Measurements from ENCODE around the gene UBALD2. TPM values are rescaled to one million over a fixed set of nuclear protein-coding genes. Genes with fewer than 3 reads are reported as not detected.

Gene UBALD2
- total and polyA plus RNA-seq, 2 of the 13 experiments (the other 11 are each of a cell fraction or from before 2014, with no cell fraction given), result 3.3 to 89.7 TPM

DNA sequence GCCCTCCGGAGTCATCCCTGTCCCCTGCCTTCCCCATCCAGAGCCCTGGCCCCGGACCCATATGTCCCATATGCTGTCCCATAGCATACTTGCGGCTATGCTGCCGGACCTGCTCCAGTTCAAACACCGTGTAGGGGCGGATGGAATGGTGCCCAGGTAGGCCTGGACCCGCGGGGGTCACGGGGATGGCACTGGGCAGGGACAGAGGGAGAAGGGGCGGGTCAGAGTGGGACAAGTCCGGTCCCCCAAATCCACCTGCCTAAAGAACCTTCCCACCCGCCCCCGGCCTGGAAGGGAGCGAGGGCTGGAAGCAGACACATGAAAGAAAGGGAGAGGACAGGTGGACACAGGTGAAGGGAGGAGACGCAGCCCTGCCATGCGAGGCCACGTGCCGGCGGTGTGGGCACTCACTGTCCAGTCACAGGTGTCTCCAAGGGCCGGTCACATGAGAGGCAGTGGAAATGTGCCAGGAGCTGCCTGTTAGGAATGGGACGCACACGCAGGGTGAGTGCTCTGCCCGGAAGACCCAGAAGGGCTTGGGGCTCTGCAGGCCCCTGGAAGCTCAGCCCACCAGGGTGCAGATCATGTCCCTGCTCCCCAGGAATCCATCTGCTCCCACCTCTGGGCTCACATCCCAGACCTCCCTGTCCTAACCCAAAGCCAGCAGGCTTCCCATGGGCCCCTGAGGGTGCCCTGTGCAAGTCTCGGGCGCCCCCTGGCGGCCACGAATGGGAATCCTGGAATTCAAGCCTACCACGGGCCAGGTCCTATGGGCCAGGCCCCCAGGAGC is 14.0 kb downstream of the UBALD2 start (continued):
- TF ChIP-seq, protein P1, sequence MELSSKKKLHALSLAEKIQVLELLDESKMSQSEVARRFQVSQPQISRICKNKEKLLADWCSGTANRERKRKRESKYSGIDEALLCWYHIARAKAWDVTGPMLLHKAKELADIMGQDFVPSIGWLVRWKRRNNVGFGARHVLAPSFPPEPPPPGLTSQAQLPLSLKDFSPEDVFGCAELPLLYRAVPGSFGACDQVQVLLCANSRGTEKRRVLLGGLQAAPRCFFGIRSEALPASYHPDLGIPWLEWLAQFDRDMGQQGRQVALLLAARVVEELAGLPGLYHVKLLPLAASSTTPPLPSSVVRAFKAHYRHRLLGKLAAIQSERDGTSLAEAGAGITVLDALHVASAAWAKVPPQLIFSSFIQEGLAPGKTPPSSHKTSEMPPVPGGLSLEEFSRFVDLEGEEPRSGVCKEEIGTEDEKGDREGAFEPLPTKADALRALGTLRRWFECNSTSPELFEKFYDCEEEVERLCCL (CRISPR knock-in tag; IDR thresholded peaks at IDR 0.05; ENCODE audit: borderline replicate concordance), result no peak
- TF ChIP-seq ZSCAN20 (CRISPR knock-in tag; IDR thresholded peaks at IDR 0.05; ENCODE audit: borderline replicate concordance) (peak; percentile 82), HNRNPLL (IDR thresholded peaks at IDR 0.05; ENCODE audit: low read depth, low read length, poor library complexity, severe bottlenecking) (no peak), SMARCE1 (IDR thresholded peaks at IDR 0.05; ENCODE audit: borderline replicate concordance) (no peak), TMF1 (CRISPR knock-in tag; IDR thresholded peaks at IDR 0.05; ENCODE audit: low read depth) (no peak), BCL6 (CRISPR knock-in tag; IDR thresholded peaks at IDR 0.05) (peak; percentile 28; the same call in 1 of the 2 replicates), ETV5 (CRISPR knock-in tag; IDR thresholded peaks at IDR 0.05; ENCODE audit: borderline replicate concordance) (peak; percentile 36; the same call in 1 of the 2 replicates), ZIK1 (CRISPR knock-in tag; IDR thresholded peaks at IDR 0.05; ENCODE audit: borderline replicate concordance, low read depth) (0 out of 2 replicates have a peak, but pooled peaks have one; percentile 37), MAFG (CRISPR knock-in tag; IDR thresholded peaks at IDR 0.05) (no peak), ZNF782 (CRISPR knock-in tag; IDR thresholded peaks at IDR 0.05; ENCODE audit: borderline replicate concordance) (no peak), MED13 (CRISPR knock-in tag; IDR thresholded peaks at IDR 0.05) (no peak), ZNF766 (CRISPR knock-in tag; IDR thresholded peaks at IDR 0.05; ENCODE audit: borderline replicate concordance) (no peak), ZNF713 (CRISPR knock-in tag; IDR thresholded peaks at IDR 0.05) (no peak)
- TF ChIP-seq, protein P2, sequence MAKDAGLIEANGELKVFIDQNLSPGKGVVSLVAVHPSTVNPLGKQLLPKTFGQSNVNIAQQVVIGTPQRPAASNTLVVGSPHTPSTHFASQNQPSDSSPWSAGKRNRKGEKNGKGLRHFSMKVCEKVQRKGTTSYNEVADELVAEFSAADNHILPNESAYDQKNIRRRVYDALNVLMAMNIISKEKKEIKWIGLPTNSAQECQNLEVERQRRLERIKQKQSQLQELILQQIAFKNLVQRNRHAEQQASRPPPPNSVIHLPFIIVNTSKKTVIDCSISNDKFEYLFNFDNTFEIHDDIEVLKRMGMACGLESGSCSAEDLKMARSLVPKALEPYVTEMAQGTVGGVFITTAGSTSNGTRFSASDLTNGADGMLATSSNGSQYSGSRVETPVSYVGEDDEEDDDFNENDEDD (CRISPR knock-in tag; IDR thresholded peaks at IDR 0.05; ENCODE audit: borderline replicate concordance), result no peak
- TF ChIP-seq, protein P3, sequence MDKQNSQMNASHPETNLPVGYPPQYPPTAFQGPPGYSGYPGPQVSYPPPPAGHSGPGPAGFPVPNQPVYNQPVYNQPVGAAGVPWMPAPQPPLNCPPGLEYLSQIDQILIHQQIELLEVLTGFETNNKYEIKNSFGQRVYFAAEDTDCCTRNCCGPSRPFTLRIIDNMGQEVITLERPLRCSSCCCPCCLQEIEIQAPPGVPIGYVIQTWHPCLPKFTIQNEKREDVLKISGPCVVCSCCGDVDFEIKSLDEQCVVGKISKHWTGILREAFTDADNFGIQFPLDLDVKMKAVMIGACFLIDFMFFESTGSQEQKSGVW (CRISPR knock-in tag; IDR thresholded peaks at IDR 0.05; ENCODE audit: borderline replicate concordance), result no peak
- TF ChIP-seq, protein P4, sequence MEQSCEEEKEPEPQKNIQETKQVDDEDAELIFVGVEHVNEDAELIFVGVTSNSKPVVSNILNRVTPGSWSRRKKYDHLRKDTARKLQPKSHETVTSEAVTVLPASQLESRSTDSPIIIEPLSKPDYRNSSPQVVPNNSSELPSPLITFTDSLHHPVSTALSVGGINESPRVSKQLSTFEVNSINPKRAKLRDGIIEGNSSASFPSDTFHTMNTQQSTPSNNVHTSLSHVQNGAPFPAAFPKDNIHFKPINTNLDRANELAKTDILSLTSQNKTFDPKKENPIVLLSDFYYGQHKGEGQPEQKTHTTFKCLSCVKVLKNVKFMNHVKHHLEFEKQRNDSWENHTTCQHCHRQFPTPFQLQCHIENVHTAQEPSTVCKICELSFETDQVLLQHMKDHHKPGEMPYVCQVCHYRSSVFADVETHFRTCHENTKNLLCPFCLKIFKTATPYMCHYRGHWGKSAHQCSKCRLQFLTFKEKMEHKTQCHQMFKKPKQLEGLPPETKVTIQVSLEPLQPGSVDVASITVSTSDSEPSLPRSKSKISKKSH (CRISPR knock-in tag; IDR thresholded peaks at IDR 0.05; ENCODE audit: borderline replicate concordance), result peak; percentile 14; the same call in 1 of the 2 replicates
- TF ChIP-seq, protein P5, sequence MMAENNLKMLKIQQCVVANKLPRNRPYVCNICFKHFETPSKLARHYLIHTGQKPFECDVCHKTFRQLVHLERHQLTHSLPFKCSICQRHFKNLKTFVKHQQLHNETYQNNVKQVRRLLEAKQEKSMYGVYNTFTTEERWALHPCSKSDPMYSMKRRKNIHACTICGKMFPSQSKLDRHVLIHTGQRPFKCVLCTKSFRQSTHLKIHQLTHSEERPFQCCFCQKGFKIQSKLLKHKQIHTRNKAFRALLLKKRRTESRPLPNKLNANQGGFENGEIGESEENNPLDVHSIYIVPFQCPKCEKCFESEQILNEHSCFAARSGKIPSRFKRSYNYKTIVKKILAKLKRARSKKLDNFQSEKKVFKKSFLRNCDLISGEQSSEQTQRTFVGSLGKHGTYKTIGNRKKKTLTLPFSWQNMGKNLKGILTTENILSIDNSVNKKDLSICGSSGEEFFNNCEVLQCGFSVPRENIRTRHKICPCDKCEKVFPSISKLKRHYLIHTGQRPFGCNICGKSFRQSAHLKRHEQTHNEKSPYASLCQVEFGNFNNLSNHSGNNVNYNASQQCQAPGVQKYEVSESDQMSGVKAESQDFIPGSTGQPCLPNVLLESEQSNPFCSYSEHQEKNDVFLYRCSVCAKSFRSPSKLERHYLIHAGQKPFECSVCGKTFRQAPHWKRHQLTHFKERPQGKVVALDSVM (CRISPR knock-in tag; IDR thresholded peaks at IDR 0.05), result no peak
- TF ChIP-seq, protein P6, sequence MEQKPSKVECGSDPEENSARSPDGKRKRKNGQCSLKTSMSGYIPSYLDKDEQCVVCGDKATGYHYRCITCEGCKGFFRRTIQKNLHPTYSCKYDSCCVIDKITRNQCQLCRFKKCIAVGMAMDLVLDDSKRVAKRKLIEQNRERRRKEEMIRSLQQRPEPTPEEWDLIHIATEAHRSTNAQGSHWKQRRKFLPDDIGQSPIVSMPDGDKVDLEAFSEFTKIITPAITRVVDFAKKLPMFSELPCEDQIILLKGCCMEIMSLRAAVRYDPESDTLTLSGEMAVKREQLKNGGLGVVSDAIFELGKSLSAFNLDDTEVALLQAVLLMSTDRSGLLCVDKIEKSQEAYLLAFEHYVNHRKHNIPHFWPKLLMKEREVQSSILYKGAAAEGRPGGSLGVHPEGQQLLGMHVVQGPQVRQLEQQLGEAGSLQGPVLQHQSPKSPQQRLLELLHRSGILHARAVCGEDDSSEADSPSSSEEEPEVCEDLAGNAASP (CRISPR knock-in tag; IDR thresholded peaks at IDR 0.05; ENCODE audit: borderline replicate concordance), result peak; percentile 53; the same call in 1 of the 2 replicates
- TF ChIP-seq, protein P7, sequence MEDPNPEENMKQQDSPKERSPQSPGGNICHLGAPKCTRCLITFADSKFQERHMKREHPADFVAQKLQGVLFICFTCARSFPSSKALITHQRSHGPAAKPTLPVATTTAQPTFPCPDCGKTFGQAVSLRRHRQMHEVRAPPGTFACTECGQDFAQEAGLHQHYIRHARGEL (CRISPR knock-in tag; IDR thresholded peaks at IDR 0.05), result no peak

Measured in HepG2 (cell line).